Neuronal stem cell (in vitro differentiated cells): ENCODE measurements around the gene RBCK1.
A peak's percentile ranks its signal among the peaks of the same experiment; 100 is the strongest.

Source experiments
- DNase-seq: peaks from one replicate; pipeline ENCODE4 v3.0.0-alpha.2; 2013; ENCODE audit warnings: low spot score
- H2AFZ ChIP-seq: one replicate; pipeline ENCODE4 v1.6.1; 2013; ENCODE audit warnings: mild to moderate bottlenecking, low read length, inconsistent platforms
- H2AK5ac ChIP-seq: 2 replicates; pipeline ENCODE4 v1.6.1; 2013; ENCODE audit warnings: low read depth, mild to moderate bottlenecking, inconsistent platforms, low read length, moderate library complexity, mixed read lengths
- H2BK120ac ChIP-seq: 2 replicates; pipeline ENCODE4 v1.6.1; 2013; ENCODE audit warnings: low read depth, mild to moderate bottlenecking, inconsistent platforms, low read length, moderate library complexity, mixed read lengths
- H2BK12ac ChIP-seq: one replicate; pipeline ENCODE4 v1.6.1; 2013; ENCODE audit warnings: low read length, inconsistent platforms
- H2BK15ac ChIP-seq: 2 replicates; pipeline ENCODE4 v1.6.1; 2013; ENCODE audit warnings: mild to moderate bottlenecking, low read length, inconsistent platforms, mixed read lengths
- H2BK5ac ChIP-seq: one replicate; pipeline ENCODE4 v1.6.1; 2013; ENCODE audit warnings: inconsistent platforms, mild to moderate bottlenecking, low read length, moderate library complexity
- H3K14ac ChIP-seq: one replicate; pipeline ENCODE4 v1.6.1; 2013; ENCODE audit warnings: low read length, inconsistent platforms
- H3K18ac ChIP-seq: 2 replicates; pipeline ENCODE4 v1.6.1; 2013; ENCODE audit warnings: low read length, inconsistent platforms
- H3K23ac ChIP-seq: 2 replicates; pipeline ENCODE4 v1.6.1; 2013; ENCODE audit warnings: low read depth, mild to moderate bottlenecking, mixed read lengths, low read length, inconsistent platforms; ENCODE audit not compliant: poor library complexity
- H3K27ac ChIP-seq: replicated peaks from 3 replicates; pipeline ENCODE4 v1.5.1; 2013; ENCODE audit warnings: low read length, inconsistent platforms
- H3K27me3 ChIP-seq, 3 experiments: 2 replicates each; pipeline ENCODE4 v1.6.1; 2013; ENCODE audit warnings: low read length in 3 of 3, mild to moderate bottlenecking in 2 of 3, inconsistent platforms in 1 of 3, low read depth in 1 of 3, mixed read lengths in 1 of 3, moderate library complexity in 1 of 3; ENCODE audit not compliant: control insufficient read depth in 3 of 3, insufficient read depth in 3 of 3
- H3K36me3 ChIP-seq, 2 donors: replicated peaks in 1 of 2; 2 replicates each; pipeline ENCODE4 v1.6.1; 2013; ENCODE audit warnings: low read length in 2 of 2; ENCODE audit not compliant: control insufficient read depth in 2 of 2, insufficient read depth in 2 of 2
- H3K4ac ChIP-seq: 2 replicates; pipeline ENCODE4 v1.6.1; 2013; ENCODE audit warnings: inconsistent platforms, mild to moderate bottlenecking, low read length, moderate library complexity
- H3K4me1 ChIP-seq, 2 donors: 1 replicate in 1 of 2; 2 replicates in 1 of 2; pipeline ENCODE4 v1.6.1; 2013; ENCODE audit warnings: low read length in 2 of 2, low read depth in 1 of 2; ENCODE audit not compliant: control insufficient read depth in 2 of 2, insufficient read depth in 1 of 2
- H3K4me2 ChIP-seq: one replicate; pipeline ENCODE4 v1.6.1; 2013; ENCODE audit warnings: mild to moderate bottlenecking, low read length, inconsistent platforms; ENCODE audit not compliant: insufficient read depth, poor library complexity, severe bottlenecking
- H3K4me3 ChIP-seq, 2 donors: 2 replicates each; pipeline ENCODE4 v1.5.1; 2013; ENCODE audit warnings: low read length in 2 of 2, mild to moderate bottlenecking in 2 of 2, inconsistent platforms in 1 of 2, moderate library complexity in 1 of 2
- H3K79me1 ChIP-seq: one replicate; pipeline ENCODE4 v1.6.1; 2013; ENCODE audit warnings: low read depth, mild to moderate bottlenecking, inconsistent platforms, low read length, moderate library complexity
- H3K9ac ChIP-seq: one replicate; pipeline ENCODE4 v1.6.1; 2013; ENCODE audit warnings: mild to moderate bottlenecking, low read depth, low read length, inconsistent platforms; ENCODE audit not compliant: poor library complexity
- H3K9me3 ChIP-seq, 2 donors: replicated peaks in 1 of 2; 2 replicates each; pipeline versions ENCODE3 to v1.6.1; 2013; ENCODE audit warnings: low read length in 2 of 2, mild to moderate bottlenecking in 2 of 2, inconsistent platforms in 1 of 2, low read depth in 1 of 2, mixed read lengths in 1 of 2, moderate library complexity in 1 of 2; ENCODE audit not compliant: control insufficient read depth in 2 of 2, insufficient read depth in 1 of 2
- H4K8ac ChIP-seq: one replicate; pipeline ENCODE4 v1.6.1; 2013; ENCODE audit warnings: low read depth, mild to moderate bottlenecking, inconsistent platforms, low read length, moderate library complexity
- H4K91ac ChIP-seq: one replicate; pipeline ENCODE4 v1.6.1; 2013; ENCODE audit warnings: low read length, low read depth, mild to moderate bottlenecking, inconsistent platforms; ENCODE audit not compliant: poor library complexity
- WGBS, 2 donors: extraction: QIAGEN DNeasy Blood & Tissue Kit; methylation state at CpG; one replicate each; pipeline ENCODE4 v1.1.7; 2013; ENCODE audit warnings: missing lambda C conversion rate in 2 of 2, mixed read lengths in 1 of 2; ENCODE audit not compliant: insufficient read length in 2 of 2, insufficient replicate concordance in 1 of 2; ENCODE audit errors: extremely low coverage in 2 of 2; 5-methylcytosine and 5-hydroxymethylcytosine counted together

RBCK1 gene

GRCh38 chr20:462199-462991 lies 54.3 kb downstream of the RBCK1 start, which contains the start of gene TBC1D20:
Gene TBC1D20 (minus strand): TSS chr20:462533. CDS start chr20:462405, 128 bp downstream.
- peaks cover 4 to 10% of the 10 kb centered on the region in 2 donors for H3K4me1 ChIP-seq
- H3K9ac ChIP-seq = peak within 1 kb of the TSS; percentile 91
- no peak within 1 kb of the TSS for H2BK15ac ChIP-seq
- H3K4ac ChIP-seq = no peak within 1 kb of the TSS
- H3K18ac ChIP-seq = peak within 1 kb of the TSS; percentile 90
- H2AFZ ChIP-seq = peak within 1 kb of the TSS; percentile 87
- WGBS, 2 donors = no CpG with 5 or more reads among the region's 80 CpGs
- H3K23ac ChIP-seq = no peak within 1 kb of the TSS
- peak within 1 kb of the TSS; percentile 53 for H2BK5ac ChIP-seq
- peaks cover 11% of the 10 kb centered on the region for H3K79me1 ChIP-seq
- H3K27me3 ChIP-seq = peaks cover 0 to 2% (median 0%) of the 10 kb centered on the region in 3 experiments
- peak within 1 kb of the TSS; percentile 58 for H2BK12ac ChIP-seq
- H2BK120ac ChIP-seq = no peak within 1 kb of the TSS
- H4K91ac ChIP-seq = no peak within 1 kb of the TSS
- peak within 1 kb of the TSS; percentile 58 for H3K27ac ChIP-seq
- peaks cover 0 to 5% of the 10 kb centered on the region in 2 donors for H3K36me3 ChIP-seq
- H2AK5ac ChIP-seq = no peak within 1 kb of the TSS
- H3K4me3 ChIP-seq = peak within 1 kb of the TSS; percentile 78 to 88
- DNase-seq = peak; percentile 76
- peaks cover under 1 to 3% of the 10 kb centered on the region in 2 donors for H3K9me3 ChIP-seq
- H3K14ac ChIP-seq = peak within 1 kb of the TSS; percentile 64
- H4K8ac ChIP-seq = peak within 1 kb of the TSS; percentile 3
- H3K4me2 ChIP-seq = peak within 1 kb of the TSS; percentile 97

- H3K4me2 ChIP-seq = no peak overlapping the region
- no peaks in the 10 kb centered on the region for H3K79me1 ChIP-seq
- no peak overlapping the region for H2BK12ac ChIP-seq
- no peak overlapping the region for H2BK120ac ChIP-seq
- no peaks in the 10 kb centered on the region for H3K36me3 ChIP-seq
- no peak overlapping the region for H3K14ac ChIP-seq
- H3K23ac ChIP-seq = no peak overlapping the region
- no CpG with 5 or more reads among the region's 7 CpGs for WGBS, 2 donors
- H4K91ac ChIP-seq = no peak overlapping the region
- H2BK15ac ChIP-seq = no peak overlapping the region
- H3K4me1 ChIP-seq = peaks cover 0 to 2% of the 10 kb centered on the region in 2 donors
- H2AFZ ChIP-seq = no peak overlapping the region
- no peak overlapping the region for H2AK5ac ChIP-seq
- no peak overlapping the region for H3K27ac ChIP-seq
- no peak overlapping the region for H3K4ac ChIP-seq
- H3K4me3 ChIP-seq = no peak overlapping the region
- no peak overlapping the region for H2BK5ac ChIP-seq
- no peak overlapping the region for H3K9ac ChIP-seq
- H3K27me3 ChIP-seq = peaks cover 0 to 2% (median 0%) of the 10 kb centered on the region in 3 experiments
- H4K8ac ChIP-seq = no peak overlapping the region
- H3K9me3 ChIP-seq = peaks cover 6 to 27% of the 10 kb centered on the region in 2 donors
- no peak overlapping the region for H3K18ac ChIP-seq
- DNase-seq = no peak
Measured at GRCh38 chr20:467755-468154, 59.7 kb downstream of the RBCK1 start.

- Histone ChIP-seq H2AFZ (no peak overlapping the region), H2BK15ac (no peak overlapping the region), H3K4ac (no peak overlapping the region), H3K27me3 (no peaks in the 10 kb centered on the region), H3K23ac (no peak overlapping the region), H3K27ac (no peak overlapping the region), H3K18ac (no peak overlapping the region), H3K9ac (no peak overlapping the region), H3K4me2 (no peak overlapping the region), H2BK12ac (no peak overlapping the region), H3K4me1 (no peaks in the 10 kb centered on the region), H2AK5ac (no peak overlapping the region), H3K79me1 (no peaks in the 10 kb centered on the region), H3K4me3 (no peak overlapping the region), H3K14ac (no peak overlapping the region), H4K8ac (no peak overlapping the region), H2BK5ac (no peak overlapping the region), H2BK120ac (no peak overlapping the region), H4K91ac (no peak overlapping the region), H3K9me3 (peaks cover 12 to 38% of the 10 kb centered on the region in 2 donors), H3K36me3 (peaks cover 4 to 19% of the 10 kb centered on the region in 2 donors)
- no peak for DNase-seq
- WGBS, 2 donors = no CpG with 5 or more reads among the region's 8 CpGs
Measured at GRCh38 chr20:469746-470490, 61.8 kb downstream of the RBCK1 start.
